DMS153 treated with DMSO at 0.1 percent for 48 hours (cell line): Measurements from ENCODE around the gene AHNAK2.
A peak's percentile ranks its signal among the peaks of the same experiment; 100 is the strongest.
"Not testable (repeated sequence)": the region's sequence is repeated elsewhere in the genome, so short reads cannot be mapped to it uniquely, and the experiment has no call there.

Source experiments
- DNase-seq: peaks from one replicate; lab custom pipeline; 2025; ENCODE audit not compliant: unreplicated experiment; lab: John Stamatoyannopoulos, UW

AHNAK2 gene

GRCh38 chr14:104900639-104901512 is 77.3 kb downstream of the AHNAK2 start:
- DNase-seq: no peak

- no peak for DNase-seq
Observed at GRCh38 chr14:104899781-104900180, 78.4 kb downstream of the AHNAK2 start.

GRCh38 chr14:104898870-104899510 is 79.2 kb downstream of the AHNAK2 start:
- DNase-seq: no peak

- DNase-seq: no peak
Observed at GRCh38 chr14:104898195-104898558, 80.0 kb downstream of the AHNAK2 start.

GRCh38 chr14:104897330-104898194 is 80.6 kb downstream of the AHNAK2 start:
- no peak for DNase-seq

- peak; percentile 38 for DNase-seq
Observed at GRCh38 chr14:104895786-104896661, 82.2 kb downstream of the AHNAK2 start.

- DNase-seq: no peak
Observed at GRCh38 chr14:104895207-104895785, 82.9 kb downstream of the AHNAK2 start.

GRCh38 chr14:104894331-104895206 is 83.6 kb downstream of the AHNAK2 start:
- no peak for DNase-seq

GRCh38 chr14:104893435-104894207 is 84.6 kb downstream of the AHNAK2 start:
- DNase-seq: no peak

GRCh38 chr14:104892531-104893434 is 85.4 kb downstream of the AHNAK2 start:
- DNase-seq: no peak

GRCh38 chr14:104891664-104892530 is 86.3 kb downstream of the AHNAK2 start:
- DNase-seq: no peak

GRCh38 chr14:104891121-104891551 is 87.0 kb downstream of the AHNAK2 start:
- no peak for DNase-seq

GRCh38 chr14:104890292-104890691 is 87.9 kb downstream of the AHNAK2 start:
- not testable (repeated sequence) for DNase-seq

- no peak for DNase-seq
Observed at GRCh38 chr14:104889375-104889757, 88.8 kb downstream of the AHNAK2 start.

GRCh38 chr14:104888489-104889374 is 89.4 kb downstream of the AHNAK2 start:
- no peak for DNase-seq
